GM19468 (cell line): ENCODE measurements around the gene CHMP4A.
"Not testable (repeated sequence)": the region's sequence is repeated elsewhere in the genome, so short reads cannot be mapped to it uniquely, and the experiment has no call there.

Experiments used
- ATAC-seq: cut with Tn5 transposase; IDR thresholded peaks from one replicate; pipeline ENCODE4 v1.9.1; 2021; ENCODE audit warnings: mild to moderate bottlenecking, moderate library complexity, moderate number of reproducible peaks; ENCODE audit not compliant: unreplicated experiment; ENCODE audit errors: extremely low read depth

CHMP4A gene

GRCh38 chr14:24231263-24232120 lies 18.2 kb upstream of the CHMP4A start:
- ATAC-seq = no peak

GRCh38 chr14:24228902-24229301 lies 15.6 kb upstream of the CHMP4A start:
- ATAC-seq = no peak

GRCh38 chr14:24226473-24226872 lies 13.2 kb upstream of the CHMP4A start:
- ATAC-seq = no peak

- no peak for ATAC-seq
Observed at GRCh38 chr14:24224618-24225071, 11.4 kb upstream of the CHMP4A start.

- ATAC-seq = not testable (repeated sequence)
Observed at GRCh38 chr14:24222987-24223386, 9.7 kb upstream of the CHMP4A start.

GRCh38 chr14:24219521-24219920 lies 6.2 kb upstream of the CHMP4A start:
- no peak for ATAC-seq

GRCh38 chr14:24219080-24219479 lies 5.8 kb upstream of the CHMP4A start:
- ATAC-seq = no peak

GRCh38 chr14:24216876-24217275 lies 3.6 kb upstream of the CHMP4A start:
- not testable (repeated sequence) for ATAC-seq

- ATAC-seq = no peak
Observed at GRCh38 chr14:24216345-24216699, 3.0 kb upstream of the CHMP4A start.

GRCh38 chr14:24215495-24216344 lies 2.4 kb upstream of the CHMP4A start, which contains the start of gene MDP1:
MDP1 (minus strand) TSS chr14:24216066; CDS start chr14:24215955, 111 bp downstream.
- ATAC-seq = peak; percentile 70

GRCh38 chr14:24213866-24214662 lies 776 bp upstream of the CHMP4A start:
- no peak for ATAC-seq

- no peak for ATAC-seq
Observed at GRCh38 chr14:24211311-24211710, 2.0 kb downstream of the CHMP4A start.

GRCh38 chr14:24207625-24208024 lies 5.7 kb downstream of the CHMP4A start:
- ATAC-seq = no peak

- ATAC-seq = no peak
Observed at GRCh38 chr14:24207104-24207551, 6.2 kb downstream of the CHMP4A start.

GRCh38 chr14:24206260-24207103 lies 6.8 kb downstream of the CHMP4A start:
- no peak for ATAC-seq

- ATAC-seq = no peak
Observed at GRCh38 chr14:24204163-24205146, 8.8 kb downstream of the CHMP4A start.

GRCh38 chr14:24203249-24203886 lies 9.9 kb downstream of the CHMP4A start:
- not testable (repeated sequence) for ATAC-seq

GRCh38 chr14:24202538-24202937 lies 10.8 kb downstream of the CHMP4A start:
- ATAC-seq = not testable (repeated sequence)
